HPDE6-E6E7 (cell line): ENCODE measurements around the gene TMEM134.
"Not testable (repeated sequence)": the region's sequence is repeated elsewhere in the genome, so short reads cannot be mapped to it uniquely, and the experiment has no call there.

Source experiments
- DNase-seq: peaks from one replicate; pipeline ENCODE4 v3.0.0; 2011; ENCODE audit warnings: missing footprints; ENCODE audit errors: extremely low spot score

The TMEM134 gene

DNA sequence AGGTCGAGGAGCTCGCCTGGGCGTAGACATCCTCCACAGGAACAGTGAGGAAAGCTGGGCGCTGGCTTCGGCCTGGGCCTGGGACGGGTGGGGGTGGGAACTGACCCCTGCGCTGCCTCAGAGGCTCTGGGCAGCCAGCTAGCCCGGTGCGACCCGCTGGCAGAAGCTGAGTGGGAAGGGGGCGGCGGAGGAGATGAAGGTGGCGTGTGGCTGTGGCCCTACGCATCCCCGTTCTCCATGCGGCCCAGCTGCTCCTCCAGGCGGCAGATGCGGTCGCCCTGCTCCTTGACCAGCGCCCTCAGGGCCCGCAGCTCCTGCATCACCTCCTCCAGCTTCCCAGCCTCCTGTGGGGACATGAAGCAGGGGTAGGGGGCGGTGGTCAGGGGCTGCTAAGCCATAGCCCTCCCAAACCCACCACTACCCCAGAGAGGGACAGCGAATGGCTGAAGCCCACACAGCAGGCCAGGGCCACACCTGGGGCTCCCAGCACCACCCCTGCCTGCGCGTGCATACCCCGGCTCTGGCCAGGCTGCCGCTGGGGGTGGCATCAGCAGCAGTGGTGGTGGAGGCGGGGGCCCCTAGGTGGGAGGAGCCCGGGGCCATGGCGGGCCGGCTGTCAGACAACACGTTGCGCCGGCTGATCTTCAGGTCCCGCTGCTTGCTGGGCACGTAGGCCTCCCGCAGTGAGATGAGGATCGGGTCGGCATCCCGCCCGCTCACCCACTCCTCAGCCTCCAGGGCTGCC, 30.7 kb downstream of the TMEM134 start:
- no peak for DNase-seq

DNA sequence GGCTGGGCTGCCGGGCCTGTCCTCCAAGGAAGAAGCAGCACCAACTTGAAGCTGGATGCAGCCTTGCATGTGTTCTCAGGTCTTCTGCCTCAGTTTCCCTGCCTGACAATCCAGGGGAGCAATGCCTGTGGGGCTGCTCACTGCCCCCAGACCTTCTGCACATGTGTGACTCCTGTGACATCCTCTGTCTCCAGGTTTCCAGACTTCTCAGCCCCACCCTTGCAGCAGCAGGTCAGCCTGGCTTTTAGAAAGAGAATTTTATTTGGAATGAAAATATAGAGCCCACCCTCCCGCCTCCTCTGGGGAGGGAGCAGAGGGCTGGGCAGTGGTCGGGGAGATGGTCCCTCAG, 31.3 kb downstream of the TMEM134 start:
- no peak for DNase-seq

DNA sequence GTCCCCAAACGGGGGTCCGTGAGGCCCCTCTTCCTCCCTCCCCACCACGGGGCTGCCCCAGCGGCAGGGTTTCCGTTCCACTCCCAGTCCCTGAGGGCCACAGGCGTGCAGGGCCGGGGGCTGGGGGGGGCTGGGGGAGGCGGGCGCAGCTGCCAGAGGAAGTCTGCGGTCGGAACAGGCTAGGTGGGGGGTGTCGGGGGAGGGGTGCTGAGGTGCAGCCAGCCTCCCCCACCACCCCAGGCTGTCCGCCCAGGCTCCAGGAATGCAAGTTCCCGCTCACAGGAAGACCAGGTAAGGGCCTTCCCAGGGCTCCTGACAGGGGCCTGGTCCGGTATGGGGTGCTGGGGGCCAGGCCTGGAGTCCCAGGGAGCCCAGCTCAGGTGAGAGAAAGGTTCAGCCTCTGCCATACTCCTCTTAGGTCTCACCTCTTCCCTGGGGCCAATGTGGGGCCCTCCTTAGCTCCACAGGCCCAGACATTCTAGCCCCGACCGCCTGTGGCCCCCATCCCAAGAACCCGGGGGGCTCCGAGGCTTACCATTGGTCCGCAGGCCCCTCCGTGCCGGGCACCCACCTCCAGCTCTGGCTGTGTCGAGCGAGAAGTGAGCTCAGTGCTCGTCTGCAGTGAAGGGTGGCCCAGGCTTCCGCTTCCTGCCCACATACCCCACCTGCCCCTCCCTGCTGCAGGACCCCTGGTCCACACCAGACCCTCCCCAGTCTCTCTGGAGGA, 31.8 kb downstream of the TMEM134 start, which contains the start of gene PTPRCAP:
Gene PTPRCAP (minus strand): TSS at position 601 of the 727 bp plus-strand sequence. CDS start 63 bp downstream, at position 538.
- DNase-seq, result no peak

DNA sequence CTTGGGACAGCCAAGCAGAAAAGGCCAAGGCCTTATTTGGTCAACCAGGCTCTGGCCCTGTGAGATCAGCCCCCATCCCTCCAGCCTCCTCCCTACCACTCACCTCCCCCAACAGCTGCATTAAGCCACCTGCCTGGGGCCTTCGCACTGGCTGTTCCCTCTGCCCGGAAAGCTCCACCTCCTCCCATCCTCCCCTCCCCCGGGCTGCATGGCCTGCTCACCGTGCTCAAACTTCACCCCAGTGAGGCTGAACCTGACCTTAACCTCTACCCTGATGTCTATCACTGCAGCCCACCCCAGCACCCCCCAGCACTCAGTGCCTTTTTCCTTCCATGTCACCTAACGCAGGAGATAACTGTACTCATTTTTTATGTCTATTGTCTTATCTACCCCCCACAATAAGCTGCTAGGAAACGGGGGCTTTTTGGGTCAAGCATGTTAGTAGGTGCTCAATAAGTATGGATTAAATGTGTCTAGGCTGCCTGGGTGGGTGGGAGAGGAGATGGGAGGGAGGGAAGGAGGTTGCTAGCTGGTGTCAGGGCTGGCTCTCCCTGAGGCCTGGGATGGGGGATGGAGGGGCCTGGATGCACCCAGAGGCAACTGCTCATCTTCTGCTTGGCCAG, 32.5 kb downstream of the TMEM134 start:
- no peak for DNase-seq

DNA sequence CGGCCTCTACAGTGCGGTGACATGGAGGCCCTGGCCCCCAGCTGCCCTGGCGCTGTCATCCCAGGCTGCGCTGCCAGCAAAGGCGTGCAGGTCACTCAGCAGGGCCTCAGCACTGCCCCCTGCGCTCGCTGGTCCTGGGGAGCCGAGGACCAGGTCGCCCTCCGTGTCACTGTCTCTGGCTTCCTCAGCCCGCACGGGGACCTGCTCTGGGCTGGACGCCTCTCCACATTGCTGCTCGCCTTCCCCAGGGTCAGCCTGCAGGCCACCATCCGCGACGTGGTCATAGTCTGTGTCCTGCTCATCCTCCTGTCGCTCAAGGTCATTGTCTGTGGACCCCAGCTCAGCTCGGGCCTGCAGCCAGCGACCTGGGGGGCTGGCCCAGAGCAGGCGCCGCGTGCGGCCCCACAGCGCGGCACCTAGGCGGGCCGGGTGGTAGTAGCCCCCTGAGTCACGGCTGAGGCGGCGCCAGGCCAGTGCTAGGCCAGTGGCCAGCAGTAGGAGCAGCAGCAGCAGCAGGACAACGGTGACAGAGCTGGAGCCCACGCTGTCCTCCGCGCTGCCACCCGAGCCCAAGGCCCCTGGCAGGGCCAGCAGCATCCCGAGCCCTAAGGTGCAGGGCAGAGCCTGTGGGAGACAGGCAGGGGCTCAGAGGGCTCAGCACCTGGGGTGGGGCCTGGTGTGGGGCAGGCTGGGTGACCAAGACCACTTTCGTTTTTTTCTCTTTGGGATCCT, 33.2 kb downstream of the TMEM134 start:
- no peak for DNase-seq

DNA sequence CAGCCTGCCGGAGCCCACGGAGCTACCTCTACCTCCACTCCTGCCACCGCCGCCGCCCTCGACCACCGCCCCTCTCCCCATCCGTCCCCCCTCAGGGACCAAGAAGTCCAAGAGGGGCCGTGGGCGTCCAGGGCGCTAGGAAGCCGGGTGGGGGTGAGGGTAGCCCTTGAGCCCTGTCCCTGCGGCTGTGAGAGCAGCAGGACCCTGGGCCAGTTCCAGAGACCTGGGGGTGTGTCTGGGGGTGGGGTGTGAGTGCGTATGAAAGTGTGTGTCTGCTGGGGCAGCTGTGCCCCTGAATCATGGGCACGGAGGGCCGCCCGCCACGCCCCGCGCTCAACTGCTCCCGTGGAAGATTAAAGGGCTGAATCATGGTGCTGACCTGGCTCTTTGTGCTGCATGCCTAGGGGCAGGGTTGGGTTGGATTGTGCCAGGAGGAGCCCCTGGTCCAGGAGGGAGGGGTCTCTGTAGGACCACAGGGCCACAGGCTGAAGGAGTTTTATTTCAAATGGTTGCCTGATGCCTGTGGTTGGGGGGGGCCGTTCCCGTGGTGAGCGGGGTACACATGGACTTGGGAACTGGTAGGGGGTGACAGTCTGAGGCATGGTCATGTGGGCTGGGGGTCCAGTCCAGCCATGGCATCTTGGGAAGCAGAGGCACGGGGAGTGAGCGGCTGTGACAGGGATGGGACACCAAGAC, 33.9 kb downstream of the TMEM134 start:
- DNase-seq, result no peak

DNA sequence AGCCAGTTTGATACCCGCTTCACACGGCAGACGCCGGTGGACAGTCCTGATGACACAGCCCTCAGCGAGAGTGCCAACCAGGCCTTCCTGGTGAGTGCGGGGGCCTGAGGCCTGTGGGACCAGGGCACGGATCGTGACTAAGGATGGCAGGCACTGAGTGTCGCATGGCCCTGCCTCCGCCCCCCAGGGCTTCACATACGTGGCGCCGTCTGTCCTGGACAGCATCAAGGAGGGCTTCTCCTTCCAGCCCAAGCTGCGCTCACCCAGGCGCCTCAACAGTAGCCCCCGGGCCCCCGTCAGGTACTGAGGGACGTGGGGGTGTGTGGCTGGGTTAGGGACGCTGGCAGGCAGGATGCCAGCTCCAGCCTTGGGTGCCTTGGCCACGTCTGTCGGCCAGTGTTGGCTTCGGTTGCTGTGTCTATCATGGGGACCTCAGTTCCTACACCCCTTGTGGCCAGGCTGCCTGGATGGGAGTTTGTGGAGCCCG, 34.6 kb downstream of the TMEM134 start:
- DNase-seq, result no peak

DNA sequence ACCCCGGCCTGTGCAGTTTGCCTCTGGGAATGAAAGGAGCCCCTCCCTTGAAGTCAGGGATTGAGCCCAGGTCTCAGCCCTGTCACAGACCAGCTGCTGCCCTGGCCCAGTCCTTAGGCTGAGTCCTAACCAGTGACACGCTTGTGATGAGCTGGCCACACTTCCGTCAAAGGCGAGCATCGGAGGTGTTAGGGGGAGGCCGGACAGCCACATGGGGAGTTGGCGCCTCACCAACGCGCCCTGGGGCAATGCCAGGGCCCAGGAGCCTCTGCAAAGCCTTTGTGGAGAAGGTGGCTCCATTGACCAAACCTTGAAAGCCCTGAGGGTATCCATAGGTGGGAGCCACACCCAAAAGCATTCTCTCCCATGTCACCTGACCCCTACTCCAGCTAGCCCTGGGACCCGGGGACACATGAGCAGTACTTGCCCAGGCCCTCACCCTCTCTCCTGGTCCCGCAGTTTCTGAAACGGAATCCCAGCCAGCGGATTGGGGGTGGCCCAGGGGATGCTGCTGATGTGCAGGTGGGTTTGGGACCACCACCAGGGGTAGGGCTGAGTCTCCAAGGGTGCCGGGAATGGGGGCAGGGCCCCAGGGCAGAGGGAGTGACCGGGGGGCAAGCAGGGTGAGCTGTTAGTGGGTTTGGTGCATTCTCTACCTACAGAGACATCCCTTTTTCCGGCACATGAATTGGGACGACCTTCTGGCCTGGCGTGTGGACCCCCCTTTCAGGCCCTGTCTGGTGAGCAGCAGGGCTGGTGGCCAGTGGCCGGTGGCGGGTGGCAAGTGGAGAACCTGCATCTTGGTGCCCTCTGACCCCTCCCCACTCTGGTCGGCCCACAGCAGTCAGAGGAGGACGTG, 35.3 kb downstream of the TMEM134 start:
- DNase-seq, result no peak

DNA sequence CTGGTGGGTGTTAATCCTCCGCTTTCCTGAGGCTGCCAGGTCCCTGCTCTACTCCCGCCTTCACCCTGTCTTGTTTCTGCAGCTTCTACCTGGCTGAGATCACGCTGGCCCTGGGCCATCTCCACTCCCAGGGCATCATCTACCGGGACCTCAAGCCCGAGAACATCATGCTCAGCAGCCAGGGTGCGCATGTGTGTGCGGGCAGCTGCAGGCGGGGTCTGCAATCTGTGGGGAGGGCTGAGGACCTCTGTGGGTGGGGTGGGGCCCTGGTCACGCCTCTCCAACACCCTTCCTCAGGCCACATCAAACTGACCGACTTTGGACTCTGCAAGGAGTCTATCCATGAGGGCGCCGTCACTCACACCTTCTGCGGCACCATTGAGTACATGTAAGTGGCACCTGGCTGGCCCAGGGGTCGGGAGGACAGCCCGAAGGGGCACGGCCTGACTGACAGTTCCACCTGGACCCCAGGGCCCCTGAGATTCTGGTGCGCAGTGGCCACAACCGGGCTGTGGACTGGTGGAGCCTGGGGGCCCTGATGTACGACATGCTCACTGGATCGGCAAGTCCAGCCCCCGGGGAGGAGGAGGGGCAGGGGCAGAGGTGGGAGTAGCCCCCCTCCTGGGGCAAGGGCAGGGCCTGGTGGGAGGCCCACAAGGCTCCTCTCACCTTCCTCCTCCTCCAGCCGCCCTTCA, 36.2 kb downstream of the TMEM134 start:
- no peak for DNase-seq

DNA sequence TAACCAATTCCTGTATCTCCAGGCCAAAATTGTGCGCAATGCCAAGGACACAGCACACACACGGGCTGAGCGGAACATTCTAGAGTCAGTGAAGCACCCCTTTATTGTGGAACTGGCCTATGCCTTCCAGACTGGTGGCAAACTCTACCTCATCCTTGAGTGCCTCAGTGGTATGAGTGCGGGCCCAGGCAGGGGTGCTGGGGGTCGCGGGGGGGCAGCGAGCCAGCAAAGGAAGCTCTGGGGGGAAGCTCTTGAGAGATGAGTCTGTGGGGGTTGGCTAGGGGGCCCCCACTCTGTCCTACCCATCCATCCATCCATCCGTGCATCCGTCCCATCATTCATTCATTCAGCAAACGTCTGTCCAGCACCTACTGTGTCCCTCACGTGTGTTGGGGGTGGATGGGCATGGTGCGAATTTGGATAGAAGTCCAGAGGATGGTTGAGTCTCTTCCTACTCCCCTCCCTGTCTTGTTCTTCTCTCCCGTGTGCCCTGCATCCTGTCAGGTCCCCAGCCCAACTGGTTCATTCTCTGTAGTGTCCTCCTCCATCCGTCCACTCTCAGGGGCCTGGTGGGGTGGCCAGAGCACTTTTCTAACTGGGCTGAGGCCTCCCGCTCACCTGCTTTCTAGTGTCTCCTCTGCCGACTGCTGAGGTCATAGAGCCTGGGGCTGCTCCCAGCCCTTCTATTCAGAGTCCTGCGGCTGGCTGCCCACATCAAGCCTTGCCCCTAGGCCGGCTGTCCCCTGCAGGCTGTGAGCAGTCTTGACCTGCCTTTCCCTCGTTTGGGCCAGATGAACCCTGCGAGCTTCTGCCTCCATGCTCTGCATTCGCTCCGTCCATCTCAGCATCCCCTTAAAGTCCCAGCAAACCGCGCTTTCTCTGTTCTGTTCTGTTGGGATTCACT, 37.5 kb downstream of the TMEM134 start:
- no peak for DNase-seq

DNA sequence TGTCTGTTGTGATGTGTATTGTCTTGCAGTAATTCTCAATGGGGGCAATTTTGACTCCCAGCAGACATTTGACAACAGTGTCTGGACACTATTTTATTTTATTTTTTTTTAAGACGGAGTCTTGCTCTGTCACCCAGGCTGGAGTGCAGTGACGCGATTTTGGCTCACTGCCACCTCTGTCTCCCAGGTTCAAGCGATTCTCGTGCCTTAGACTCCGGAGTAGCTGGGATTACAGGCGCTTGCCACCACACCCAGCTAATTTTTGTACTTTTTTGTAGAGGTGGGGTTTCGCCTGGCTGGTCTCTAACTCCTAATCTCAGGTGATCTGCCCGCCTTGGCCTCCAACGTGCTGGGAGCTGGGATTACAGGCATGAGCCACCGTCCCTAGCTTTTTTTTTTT, 39.3 kb downstream of the TMEM134 start:
- DNase-seq, result no peak

DNA sequence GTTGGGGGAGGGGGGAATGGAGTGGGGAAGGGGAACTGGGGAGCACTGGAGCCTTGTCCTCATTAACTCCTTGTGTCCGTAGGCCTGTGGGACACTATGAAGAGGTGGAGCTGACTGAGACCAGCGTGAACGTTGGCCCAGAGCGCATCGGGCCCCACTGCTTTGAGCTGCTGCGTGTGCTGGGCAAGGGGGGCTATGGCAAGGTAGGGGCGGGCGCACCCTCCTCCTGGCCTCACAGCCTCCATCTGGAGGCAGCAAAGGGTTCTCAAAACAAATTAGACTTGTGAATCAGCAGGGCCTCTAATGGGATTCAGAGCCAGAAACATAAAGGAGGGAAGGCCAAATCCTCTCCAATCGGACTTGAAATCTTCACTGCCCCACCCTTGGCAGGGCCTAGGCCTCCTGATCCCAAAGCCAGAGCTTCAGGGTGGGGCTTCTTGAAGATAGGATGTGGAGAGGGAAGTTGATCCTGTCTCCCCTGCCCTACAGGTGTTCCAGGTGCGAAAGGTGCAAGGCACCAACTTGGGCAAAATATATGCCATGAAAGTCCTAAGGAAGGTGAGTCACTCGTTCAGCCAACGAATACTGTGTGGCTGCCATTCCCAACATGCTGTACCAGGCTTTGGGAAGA, 39.9 kb downstream of the TMEM134 start:
- DNase-seq, result no peak

DNA sequence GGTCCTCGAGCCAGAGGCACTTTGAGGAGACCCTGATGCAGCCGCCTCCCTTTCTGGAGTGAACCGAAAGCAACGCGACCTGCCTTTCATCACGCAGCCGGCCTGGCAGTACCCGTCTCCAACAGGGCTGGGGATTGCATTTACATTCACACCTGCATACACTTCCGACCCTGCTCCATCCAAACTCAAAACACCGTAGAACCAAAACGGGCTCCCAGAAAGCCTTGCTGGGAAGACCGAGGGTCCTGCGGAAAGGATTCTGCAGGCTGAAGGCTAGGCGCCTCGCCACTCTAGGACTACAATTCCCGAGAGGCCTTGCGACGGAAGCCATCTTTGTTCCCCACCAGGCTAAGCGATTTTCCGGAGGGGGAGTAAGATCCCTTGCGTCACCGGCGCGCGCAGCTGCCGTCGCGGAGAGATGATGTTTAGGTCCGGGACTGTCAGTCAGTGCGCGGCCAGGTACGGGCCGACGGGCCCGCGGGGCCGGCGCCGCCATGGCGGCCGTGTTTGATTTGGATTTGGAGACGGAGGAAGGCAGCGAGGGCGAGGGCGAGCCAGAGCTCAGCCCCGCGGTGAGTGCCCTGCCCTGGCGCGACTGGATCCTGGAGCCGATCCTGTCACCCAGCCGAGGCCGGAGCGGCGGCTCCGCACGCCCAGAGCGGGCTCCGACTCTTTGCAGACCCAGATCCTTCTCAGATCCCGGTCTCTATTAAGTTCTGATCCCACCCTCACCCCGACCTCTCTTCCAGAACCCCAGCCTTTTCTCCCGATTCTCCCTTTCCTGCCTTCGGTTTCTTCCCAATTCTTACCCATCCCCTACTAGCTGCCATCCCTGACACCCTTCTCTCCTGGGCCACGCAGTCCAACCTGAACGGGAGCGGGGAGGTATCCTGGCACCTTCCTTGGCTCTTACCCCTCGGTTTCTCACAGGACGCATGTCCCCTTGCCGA, 40.7 kb downstream of the TMEM134 start, which contains the start of gene RPS6KB2:
Gene RPS6KB2 (plus strand): TSS at position 443 of the 950 bp plus-strand sequence. CDS start 52 bp downstream, at position 495.
- peak; percentile 98 for DNase-seq

DNA sequence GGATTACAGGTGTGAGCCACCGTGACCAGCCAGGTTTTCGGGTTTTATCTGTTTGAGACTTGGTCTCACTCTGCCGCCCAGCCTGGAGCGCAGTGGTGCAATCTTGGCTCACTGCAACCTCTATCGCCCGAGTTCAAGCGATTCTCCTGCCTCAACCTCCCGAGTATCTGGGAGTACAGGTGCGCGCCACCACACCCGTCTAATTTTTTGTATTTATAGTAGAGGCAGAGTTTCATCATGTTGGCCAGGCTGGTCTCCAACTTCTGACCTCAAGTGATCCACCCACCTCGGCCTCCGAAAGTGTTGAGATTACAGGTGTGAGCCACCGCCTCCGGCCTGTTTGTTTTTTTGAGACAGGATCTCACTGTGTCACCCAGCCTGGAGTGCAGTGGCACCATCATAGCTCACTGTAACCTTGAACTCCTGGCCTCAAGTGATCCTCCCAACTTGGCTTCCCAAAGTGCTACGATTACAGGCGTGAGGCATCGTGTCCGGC, 41.6 kb downstream of the TMEM134 start:
- DNase-seq, result not testable (repeated sequence)

DNA sequence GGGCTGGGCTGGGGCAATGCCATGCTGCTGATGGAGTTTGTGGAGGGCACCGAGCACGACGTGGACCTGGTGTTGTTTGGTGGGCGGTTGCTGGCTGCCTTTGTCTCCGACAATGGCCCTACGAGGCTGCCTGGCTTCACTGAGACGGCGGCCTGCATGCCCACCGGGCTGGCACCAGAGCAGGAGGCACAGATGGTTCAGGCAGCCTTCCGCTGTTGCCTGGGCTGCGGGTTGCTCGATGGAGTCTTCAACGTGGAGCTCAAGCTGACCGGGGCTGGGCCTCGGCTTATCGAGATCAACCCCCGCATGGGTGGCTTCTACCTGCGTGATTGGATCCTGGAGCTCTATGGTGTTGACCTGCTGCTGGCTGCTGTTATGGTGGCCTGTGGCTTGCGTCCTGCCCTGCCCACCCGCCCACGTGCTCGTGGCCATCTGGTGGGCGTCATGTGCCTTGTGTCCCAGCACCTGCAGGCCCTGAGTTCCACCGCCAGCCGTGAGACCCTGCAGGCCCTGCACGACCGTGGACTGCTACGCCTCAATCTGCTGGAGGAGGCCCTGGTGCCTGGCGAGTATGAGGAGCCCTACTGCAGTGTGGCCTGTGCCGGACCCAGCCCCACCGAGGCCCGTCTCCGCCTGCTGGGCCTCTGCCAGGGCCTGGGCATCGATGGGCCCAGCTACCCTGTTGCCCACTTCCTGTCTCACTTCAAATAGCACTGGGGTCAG, 45.0 kb downstream of the TMEM134 start:
- DNase-seq, result no peak

DNA sequence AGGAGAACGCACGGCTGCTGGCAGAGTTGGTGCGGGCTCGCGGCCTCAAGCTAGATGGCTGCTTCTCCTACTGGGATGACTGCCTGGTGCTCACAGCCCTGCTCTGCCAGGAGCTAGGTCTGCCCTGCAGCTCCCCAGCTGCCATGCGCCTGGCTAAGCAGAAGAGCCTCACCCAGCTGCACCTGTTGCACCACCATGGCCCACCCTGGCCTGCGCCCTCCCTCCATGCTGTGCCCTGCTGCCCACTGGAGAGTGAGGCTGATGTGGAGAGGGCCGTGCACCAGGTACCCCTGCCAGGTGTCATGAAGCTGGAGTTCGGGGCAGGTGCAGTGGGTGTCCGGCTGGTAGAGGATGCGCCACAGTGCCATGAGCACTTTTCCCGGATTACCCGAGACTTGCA, 45.6 kb downstream of the TMEM134 start:
- no peak for DNase-seq
